A549 (cell line): ENCODE data around the gene SIDT1. TPM values are rescaled to one million over a fixed set of nuclear protein-coding genes. Genes with fewer than 3 reads are reported as not detected.

Experiments used
- ATAC-seq, 2 experiments: fragments of 200-7000 bp in 1 of 2; fragments of >200 bp in 1 of 2; cut with Nextera tagmentation in 1 of 2; cut with Tn5 transposase in 1 of 2; 3 replicates each; pipeline versions ENCODE4 v1.8.0 to v1.9.1; 2018 to 2020; ENCODE audit warnings: mild to moderate bottlenecking in 1 of 2, moderate library complexity in 1 of 2
- CTCF ChIA-PET: fragments of 300-600 bp; sonication (Branson Sonifier 250); formaldehyde crosslinking; extraction: SDS; loops from one replicate; lab custom pipeline; 2021; ENCODE audit warnings: antibody characterized with exemption, inconsistent platforms; lab: Yijun Ruan, JAX
- POLR2A ChIA-PET: fragments of 350-600 bp; formaldehyde crosslinking; extraction: SDS; loops from one replicate; lab custom pipeline; 2021; ENCODE audit warnings: antibody characterized with exemption, inconsistent platforms; lab: Yijun Ruan, JAX
- DNase-seq, 2 experiments: peaks; one replicate each; pipeline versions ENCODE4 v3.0.0 to v3.0.0-alpha.2; 2011 to 2016; ENCODE audit warnings: low read depth in 1 of 2, low spot score in 1 of 2
- FAIRE-seq: peaks from 2 replicates; lab custom pipeline; 2011; peaks lifted over from hg19 to GRCh38; lab: Jason Lieb, UNC
- H3K27ac ChIP-seq, 2 experiments: fragments of >200 bp; sonication (Bioruptor Twin); formaldehyde crosslinking; 3 replicates each; pipeline ENCODE4 v1.5.1; 2016 to 2017
- H3K4me1 ChIP-seq: fragments of >200 bp; sonication (Bioruptor Twin); formaldehyde crosslinking; 3 replicates; pipeline ENCODE4 v1.6.1; 2016
- H3K4me2 ChIP-seq: fragments of >200 bp; sonication (Bioruptor Twin); formaldehyde crosslinking; 3 replicates; pipeline ENCODE4 v1.6.1; 2016
- H3K4me3 ChIP-seq: fragments of >200 bp; sonication (Bioruptor Twin); formaldehyde crosslinking; 3 replicates; pipeline ENCODE4 v1.5.1; 2016
- H3K9me3 ChIP-seq: fragments of >200 bp; sonication (Bioruptor Twin); formaldehyde crosslinking; 3 replicates; pipeline ENCODE4 v1.6.1; 2016
- CBX2 ChIP-seq: fragments of 200-600 bp; sonication (generic); IDR thresholded peaks from 2 replicates; pipeline ENCODE4 v1.6.1; 2016; ENCODE audit warnings: low read depth, mild to moderate bottlenecking, borderline replicate concordance
- CHD4 ChIP-seq: fragments of 200-600 bp; sonication (generic); IDR thresholded peaks from 2 replicates; pipeline ENCODE4 v1.6.1; 2016; ENCODE audit warnings: antibody characterized with exemption, mild to moderate bottlenecking, borderline replicate concordance
- FOSB ChIP-seq: fragments of 250-450 bp; sonication (Bioruptor Pico); IDR thresholded peaks from 2 replicates; pipeline ENCODE4 v1.5.0; 2020; ENCODE audit warnings: mild to moderate bottlenecking, moderate library complexity
- FOXS1 ChIP-seq: fragments of 250-450 bp; sonication (Bioruptor Pico); IDR thresholded peaks from 2 replicates; pipeline ENCODE4 v1.5.0; 2020; ENCODE audit warnings: mild to moderate bottlenecking, moderate library complexity
- GATA3 ChIP-seq: IDR thresholded peaks from 2 replicates; pipeline ENCODE4 v1.6.1; 2012; ENCODE audit warnings: borderline replicate concordance
- HEYL ChIP-seq: fragments of 250-450 bp; sonication (Bioruptor Pico); IDR thresholded peaks from 2 replicates; pipeline ENCODE4 v1.8.0; 2021; ENCODE audit warnings: mild to moderate bottlenecking, moderate library complexity
- HOXA7 ChIP-seq: fragments of 250-450 bp; sonication (Bioruptor Pico); IDR thresholded peaks from 2 replicates; pipeline ENCODE4 v1.5.0; 2020; ENCODE audit warnings: mild to moderate bottlenecking, moderate library complexity
- HOXB13 ChIP-seq: fragments of 250-450 bp; sonication (Bioruptor Pico); IDR thresholded peaks from 2 replicates; pipeline ENCODE4 v1.5.0; 2020; ENCODE audit warnings: low read depth, mild to moderate bottlenecking, moderate library complexity
- JUN ChIP-seq, 2 experiments: fragments of >200 bp; sonication (Bioruptor Twin); formaldehyde crosslinking; IDR thresholded peaks; 2 replicates in 1 of 2; 3 replicates in 1 of 2; pipeline ENCODE4 v1.6.1; 2016 to 2017
- KDM1A ChIP-seq: fragments of 200-600 bp; sonication (generic); IDR thresholded peaks from 2 replicates; pipeline ENCODE4 v1.6.1; 2016; ENCODE audit warnings: low read depth, mild to moderate bottlenecking
- KDM5A ChIP-seq: fragments of 200-600 bp; sonication (generic); IDR thresholded peaks from 2 replicates; pipeline ENCODE4 v1.6.1; 2016; ENCODE audit warnings: antibody characterized with exemption, mild to moderate bottlenecking
- MAFK ChIP-seq: fragments of 450-650 bp; IDR thresholded peaks from 2 replicates; pipeline ENCODE4 v1.6.1; 2014; ENCODE audit not compliant: partially characterized antibody
- RARB ChIP-seq: fragments of 250-450 bp; sonication (Bioruptor Pico); IDR thresholded peaks from 2 replicates; pipeline ENCODE4 v1.8.0; 2021; ENCODE audit warnings: mild to moderate bottlenecking, moderate library complexity
- RNF2 ChIP-seq: fragments of 200-600 bp; sonication (generic); IDR thresholded peaks from 2 replicates; pipeline ENCODE4 v1.6.1; 2016; ENCODE audit warnings: low read depth, mild to moderate bottlenecking, antibody characterized with exemption, moderate library complexity, borderline replicate concordance
- SMC3 ChIP-seq: fragments of >200 bp; sonication (Bioruptor Twin); formaldehyde crosslinking; IDR thresholded peaks from 3 replicates; pipeline ENCODE4 v1.6.1; 2018; ENCODE audit warnings: inconsistent platforms
- SREBF2 ChIP-seq: fragments of 450-650 bp; IDR thresholded peaks from 2 replicates; pipeline ENCODE4 v1.6.1; 2014; ENCODE audit warnings: mild to moderate bottlenecking, moderate library complexity
- TP53 ChIP-seq: fragments of 250-450 bp; sonication (Bioruptor Pico); IDR thresholded peaks from 2 replicates; pipeline ENCODE4 v1.5.0; 2021; ENCODE audit warnings: mild to moderate bottlenecking, moderate library complexity
- ZNF302 ChIP-seq: fragments of 250-450 bp; sonication (Bioruptor Pico); IDR thresholded peaks from 2 replicates; pipeline ENCODE4 v1.9.0; 2021; ENCODE audit warnings: inconsistent platforms, mild to moderate bottlenecking, moderate library complexity
- ZSCAN20 ChIP-seq: fragments of 250-450 bp; sonication (Bioruptor Pico); IDR thresholded peaks from 2 replicates; pipeline ENCODE4 v1.8.0; 2022; ENCODE audit warnings: mild to moderate bottlenecking, moderate library complexity
- WGBS: methylation state at CpG from one replicate; pipeline ENCODE4 v1.1.6; 2017; ENCODE audit errors: missing lambda C conversion rate; 5-methylcytosine and 5-hydroxymethylcytosine counted together
- polyA plus RNA-seq, 4 experiments: library from polyadenylated mRNA; depleted of rRNA in 3 of 4; stranded (reverse); fragments of >200 nt; fragmentation: RNase III in 1 of 4; extraction: RNeasy Plus Mini Kit Qiagen cat#74134 plus additional on column Dnase treatment in 1 of 4; gene quantifications; 2 replicates in 3 of 4; 3 replicates in 1 of 4; pipeline ENCODE4 v1.2.3, GENCODE V29; 2011 to 2017
- TF ChIP-seq, protein P1 (sequence below): fragments of >200 bp; sonication (Bioruptor Twin); formaldehyde crosslinking; IDR thresholded peaks from 2 replicates; pipeline ENCODE4 v1.6.1; 2016
- TF ChIP-seq, protein P2 (sequence below): IDR thresholded peaks from 2 replicates; pipeline ENCODE4 v1.6.1; 2012; ENCODE audit warnings: low read depth, borderline replicate concordance
- TF ChIP-seq, protein P3 (sequence below): fragments of >200 bp; sonication (Bioruptor Twin); formaldehyde crosslinking; IDR thresholded peaks from 3 replicates; pipeline ENCODE4 v1.5.1; 2016
- TF ChIP-seq, protein P4 (sequence below): IDR thresholded peaks from 2 replicates; pipeline ENCODE4 v1.6.1; 2012
- TF ChIP-seq, protein P5 (sequence below): fragments of 250-450 bp; sonication (Bioruptor Pico); IDR thresholded peaks from 2 replicates; pipeline ENCODE4 v1.5.0; 2020; ENCODE audit warnings: low read depth, mild to moderate bottlenecking, moderate library complexity

The SIDT1 gene
- polyA plus RNA-seq, 2 of the 4 experiments (the other 2 are of a cell fraction) = 0.43 to 7.5 TPM

DNA sequence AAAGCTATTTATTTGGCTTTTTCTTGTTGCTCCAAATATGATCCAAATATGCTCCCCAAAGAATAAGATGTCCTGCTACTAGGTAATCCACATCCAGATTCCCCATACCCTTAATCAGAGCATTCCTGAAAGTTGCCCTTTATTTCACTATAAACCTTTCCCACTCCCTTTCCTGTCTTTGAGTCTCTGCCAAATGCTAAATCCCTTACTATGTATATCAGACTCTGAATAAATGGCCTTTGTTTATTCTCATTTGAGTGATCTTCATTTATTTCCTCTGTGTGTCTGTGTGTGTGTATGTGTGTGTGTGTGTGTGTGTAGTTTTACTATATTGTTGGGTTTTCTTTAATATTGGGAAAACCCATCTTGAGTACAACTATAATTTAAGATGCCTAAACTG lies 10.4 kb upstream of the SIDT1 start:
- no peak overlapping the region for H3K27ac ChIP-seq
- no peak overlapping the region for H3K4me3 ChIP-seq
- TF ChIP-seq SREBF2 = no peak
- TF ChIP-seq, protein P1, sequence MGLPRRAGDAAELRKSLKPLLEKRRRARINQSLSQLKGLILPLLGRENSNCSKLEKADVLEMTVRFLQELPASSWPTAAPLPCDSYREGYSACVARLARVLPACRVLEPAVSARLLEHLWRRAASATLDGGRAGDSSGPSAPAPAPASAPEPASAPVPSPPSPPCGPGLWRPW = no peak
- no peak for TF ChIP-seq JUN (IDR thresholded peaks at IDR 0.05)
- no peak for TF ChIP-seq HEYL (CRISPR knock-in tag)
- DNase-seq = no peak
- no peak overlapping the region for H3K4me2 ChIP-seq
- FAIRE-seq = no peak
- CTCF ChIA-PET = interaction anchor here (2.1 kb wide), 1 partner anchor 56 kb away, joined by 7 read pairs; no protein-coding TSS in a partner anchor
- H3K9me3 ChIP-seq = no peaks in the 10 kb centered on the region
- POLR2A ChIA-PET = no interaction called here
- no peak for ATAC-seq
- H3K4me1 ChIP-seq = no peaks in the 10 kb centered on the region

DNA sequence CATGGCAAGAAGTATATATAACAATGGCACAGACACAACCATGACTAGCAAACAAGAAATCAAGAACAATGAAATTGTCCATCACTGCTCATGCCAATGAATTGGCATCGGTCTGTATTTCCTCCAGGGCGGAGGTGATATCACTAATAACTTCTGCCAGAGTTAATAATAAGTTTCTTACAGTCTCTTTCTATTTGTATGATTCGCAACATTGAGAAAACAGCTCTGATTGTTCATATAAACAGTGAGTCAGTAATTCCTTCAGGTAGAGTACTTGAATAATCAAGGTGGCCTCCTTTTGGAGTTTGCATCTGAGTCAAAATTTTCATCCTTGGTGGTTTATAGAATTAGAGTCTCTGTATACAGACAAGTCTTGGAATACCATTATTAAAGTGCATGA lies 9.1 kb upstream of the SIDT1 start:
- DNase-seq (no peak), ATAC-seq (no peak), FAIRE-seq (no peak)
- H3K4me3 ChIP-seq = no peak overlapping the region
- H3K4me1 ChIP-seq = no peaks in the 10 kb centered on the region
- TF ChIP-seq, protein P2, sequence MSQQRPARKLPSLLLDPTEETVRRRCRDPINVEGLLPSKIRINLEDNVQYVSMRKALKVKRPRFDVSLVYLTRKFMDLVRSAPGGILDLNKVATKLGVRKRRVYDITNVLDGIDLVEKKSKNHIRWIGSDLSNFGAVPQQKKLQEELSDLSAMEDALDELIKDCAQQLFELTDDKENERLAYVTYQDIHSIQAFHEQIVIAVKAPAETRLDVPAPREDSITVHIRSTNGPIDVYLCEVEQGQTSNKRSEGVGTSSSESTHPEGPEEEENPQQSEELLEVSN = no peak
- TF ChIP-seq SMC3 (no peak), MAFK (no peak), GATA3 (no peak), KDM1A (no peak), RARB (CRISPR knock-in tag) (no peak), FOSB (no peak), ZSCAN20 (no peak), CBX2 (no peak), ZNF302 (CRISPR knock-in tag) (no peak), CHD4 (no peak)
- TF ChIP-seq, protein P3, sequence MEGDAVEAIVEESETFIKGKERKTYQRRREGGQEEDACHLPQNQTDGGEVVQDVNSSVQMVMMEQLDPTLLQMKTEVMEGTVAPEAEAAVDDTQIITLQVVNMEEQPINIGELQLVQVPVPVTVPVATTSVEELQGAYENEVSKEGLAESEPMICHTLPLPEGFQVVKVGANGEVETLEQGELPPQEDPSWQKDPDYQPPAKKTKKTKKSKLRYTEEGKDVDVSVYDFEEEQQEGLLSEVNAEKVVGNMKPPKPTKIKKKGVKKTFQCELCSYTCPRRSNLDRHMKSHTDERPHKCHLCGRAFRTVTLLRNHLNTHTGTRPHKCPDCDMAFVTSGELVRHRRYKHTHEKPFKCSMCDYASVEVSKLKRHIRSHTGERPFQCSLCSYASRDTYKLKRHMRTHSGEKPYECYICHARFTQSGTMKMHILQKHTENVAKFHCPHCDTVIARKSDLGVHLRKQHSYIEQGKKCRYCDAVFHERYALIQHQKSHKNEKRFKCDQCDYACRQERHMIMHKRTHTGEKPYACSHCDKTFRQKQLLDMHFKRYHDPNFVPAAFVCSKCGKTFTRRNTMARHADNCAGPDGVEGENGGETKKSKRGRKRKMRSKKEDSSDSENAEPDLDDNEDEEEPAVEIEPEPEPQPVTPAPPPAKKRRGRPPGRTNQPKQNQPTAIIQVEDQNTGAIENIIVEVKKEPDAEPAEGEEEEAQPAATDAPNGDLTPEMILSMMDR = no peak
- TF ChIP-seq, protein P4, sequence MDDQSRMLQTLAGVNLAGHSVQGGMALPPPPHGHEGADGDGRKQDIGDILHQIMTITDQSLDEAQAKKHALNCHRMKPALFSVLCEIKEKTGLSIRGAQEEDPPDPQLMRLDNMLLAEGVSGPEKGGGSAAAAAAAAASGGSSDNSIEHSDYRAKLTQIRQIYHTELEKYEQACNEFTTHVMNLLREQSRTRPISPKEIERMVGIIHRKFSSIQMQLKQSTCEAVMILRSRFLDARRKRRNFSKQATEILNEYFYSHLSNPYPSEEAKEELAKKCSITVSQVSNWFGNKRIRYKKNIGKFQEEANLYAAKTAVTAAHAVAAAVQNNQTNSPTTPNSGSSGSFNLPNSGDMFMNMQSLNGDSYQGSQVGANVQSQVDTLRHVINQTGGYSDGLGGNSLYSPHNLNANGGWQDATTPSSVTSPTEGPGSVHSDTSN = no peak
- WGBS = 61% methylated on average over 3 of the region's 3 CpGs
- H3K4me2 ChIP-seq = no peak overlapping the region
- no peaks in the 10 kb centered on the region for H3K9me3 ChIP-seq
- no peak overlapping the region for H3K27ac ChIP-seq
- POLR2A ChIA-PET = no interaction called here
- CTCF ChIA-PET = interaction anchor here (2.1 kb wide), 1 partner anchor 55 kb away, joined by 7 read pairs; no protein-coding TSS in a partner anchor

DNA sequence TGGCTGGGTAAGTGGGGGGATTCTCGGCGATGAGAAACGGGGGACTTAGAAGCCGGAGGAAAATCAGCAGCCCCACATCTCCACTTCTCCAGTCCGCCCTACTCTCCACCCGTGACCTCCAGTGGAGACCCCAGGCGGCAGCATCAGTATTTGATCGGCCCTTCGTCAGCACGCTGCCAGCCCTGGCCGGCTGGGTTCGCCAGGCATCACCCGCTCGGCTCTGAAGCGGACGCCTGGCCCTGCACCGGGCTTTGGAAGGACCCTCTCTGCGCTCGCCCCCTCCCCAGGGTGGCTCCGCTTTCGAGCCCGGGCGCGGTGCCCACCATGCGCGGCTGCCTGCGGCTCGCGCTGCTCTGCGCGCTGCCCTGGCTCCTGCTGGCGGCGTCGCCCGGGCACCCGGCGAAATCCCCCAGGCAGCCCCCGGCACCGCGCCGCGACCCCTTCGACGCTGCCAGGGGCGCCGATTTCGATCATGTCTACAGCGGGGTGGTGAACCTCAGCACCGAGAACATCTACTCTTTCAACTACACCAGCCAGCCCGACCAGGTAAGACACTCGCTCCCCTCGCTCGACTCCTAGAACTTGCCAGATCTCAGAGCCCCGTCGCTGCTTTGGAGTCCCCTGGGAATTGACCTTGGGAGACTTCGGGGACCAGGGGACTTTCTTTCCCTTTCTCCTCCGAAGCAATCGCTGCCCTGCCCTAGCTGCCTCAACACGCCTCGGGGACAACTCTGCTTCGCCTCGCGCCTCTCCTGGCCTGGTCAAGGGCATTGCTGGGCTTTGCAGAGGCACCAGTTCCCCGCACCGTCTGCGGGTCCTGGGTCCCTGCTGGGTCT lies 561 bp downstream of the SIDT1 start:
- ATAC-seq = peak; percentile 48 to 68
- H3K4me3 ChIP-seq = peak overlapping the region; percentile 49
- WGBS = 21% methylated on average over 35 of the region's 66 CpGs
- H3K9me3 ChIP-seq = no peaks in the 10 kb centered on the region
- ChIA-PET POLR2A (no interaction called here), CTCF (interaction anchor here (1.2 to 1.5 kb wide), 3 partner anchors 17 to 94 kb away, joined by 3 read pairs; no protein-coding TSS in a partner anchor)
- peak overlapping the region; percentile 98 for H3K4me2 ChIP-seq
- peaks cover 29% of the 10 kb centered on the region for H3K4me1 ChIP-seq
- peak overlapping the region; percentile 57 to 72; a peak in 5 of 6 replicates for H3K27ac ChIP-seq
- peak; percentile 20 to 31 for DNase-seq
- TF ChIP-seq RNF2 (no peak), HOXA7 (no peak), ZSCAN20 (no peak), KDM5A (no peak), HOXB13 (CRISPR knock-in tag) (no peak), TP53 (CRISPR knock-in tag) (no peak), MAFK (no peak), FOXS1 (no peak)
- TF ChIP-seq, protein P5, sequence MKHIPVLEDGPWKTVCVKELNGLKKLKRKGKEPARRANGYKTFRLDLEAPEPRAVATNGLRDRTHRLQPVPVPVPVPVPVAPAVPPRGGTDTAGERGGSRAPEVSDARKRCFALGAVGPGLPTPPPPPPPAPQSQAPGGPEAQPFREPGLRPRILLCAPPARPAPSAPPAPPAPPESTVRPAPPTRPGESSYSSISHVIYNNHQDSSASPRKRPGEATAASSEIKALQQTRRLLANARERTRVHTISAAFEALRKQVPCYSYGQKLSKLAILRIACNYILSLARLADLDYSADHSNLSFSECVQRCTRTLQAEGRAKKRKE (CRISPR knock-in tag) = no peak
- TF ChIP-seq, all 56 proteins: peak for 0
- no peak for FAIRE-seq
